Measurements from ENCODE around the gene ABCB8. TPM values are rescaled to one million over a fixed set of nuclear protein-coding genes. Genes with fewer than 3 reads are reported as not detected.

The ABCB8 gene
- total and polyA plus RNA-seq, 2 of the 8 experiments (the other 6 are each of a cell fraction or from before 2014, with no cell fraction given), result 17.7 to 27.0 TPM

GRCh38 chr7:151057506-151057988 is 29.3 kb downstream of the ABCB8 start, which contains the start of gene CDK5:
TSS of gene CDK5 (minus strand) at chr7:151057897. CDS start at chr7:151057848, 49 bp downstream.
- Histone ChIP-seq H4K20me1 (replicated peaks in 1 of 2; ENCODE audit: control insufficient read depth in 1 of 2, insufficient read depth in 2 of 2, low read length in 2 of 2) (peaks cover 0 to 7% of the 10 kb centered on the region in 2 experiments), H2BK120ac (replicated peaks; ENCODE audit: low read depth, low read length) (no peak within 1 kb of the TSS), H2BK12ac (ENCODE audit: low read depth, low read length) (no peak within 1 kb of the TSS), H2AK5ac (ENCODE audit: low read depth, low read length) (peak within 1 kb of the TSS; percentile 56; the same call in 1 of the 2 replicates), H2BK20ac (ENCODE audit: low read length) (no peak within 1 kb of the TSS; the same call in 1 of the 2 replicates), H3K14ac (ENCODE audit: insufficient read length) (no peak within 1 kb of the TSS), H3K36me3 (ENCODE audit: control insufficient read depth in 2 of 4, insufficient read depth in 4 of 4, low read length in 3 of 4) (no peaks in the 10 kb centered on the region), H3K79me2 (ENCODE audit: control insufficient read depth in 1 of 2, insufficient read depth in 2 of 2, low read length in 2 of 2) (no peaks in the 10 kb centered on the region), H3K4ac (replicated peaks; ENCODE audit: insufficient read length, low read depth, low read length) (peak within 1 kb of the TSS; percentile 89), H3K9ac (replicated peaks in 1 of 4; ENCODE audit: extremely low read depth in 1 of 4, low read depth in 3 of 4, low read length in 3 of 4) (peak within 1 kb of the TSS in 2 of 4 experiments; percentile 26 to 29; a peak in 2 of 7 replicates), H3K27me3 (replicated peaks in 1 of 4; ENCODE audit: control insufficient read depth in 3 of 4, extremely low read depth in 1 of 4, insufficient read depth in 3 of 4, low read length in 3 of 4) (peaks cover 0 to 11% (median 4%) of the 10 kb centered on the region in 4 experiments; a peak in 5 of 7 replicates), H3K4me3 (ENCODE audit: extremely low read depth in 1 of 4, insufficient read depth in 2 of 4, low read depth in 3 of 4, low read length in 4 of 4) (peak within 1 kb of the TSS; percentile 72 to 91 (median 86)), H3K56ac (replicated peaks; ENCODE audit: insufficient read length, low read depth, low read length) (no peak within 1 kb of the TSS), H2AFZ (ENCODE audit: low read length) (peak within 1 kb of the TSS; percentile 76; the same call in 1 of the 2 replicates), H3K23me2 (ENCODE audit: low read depth, low read length) (peaks cover 26% of the 10 kb centered on the region), H3K27ac (ENCODE audit: low read depth, low read length) (peak within 1 kb of the TSS; percentile 61; the same call in 1 of the 2 replicates), H4K8ac (ENCODE audit: extremely low read depth, insufficient read depth, low read length) (peak within 1 kb of the TSS; percentile 29), H3K4me2 (ENCODE audit: insufficient read depth in 1 of 2, low read depth in 2 of 2, low read length in 2 of 2) (peak within 1 kb of the TSS; percentile 86 to 98), H2BK15ac (ENCODE audit: low read length) (peak within 1 kb of the TSS; percentile 19; the same call in 1 of the 2 replicates), H3K4me1 (replicated peaks in 1 of 4; ENCODE audit: control insufficient read depth in 3 of 4, insufficient read depth in 4 of 4, low read length in 3 of 4) (peaks cover 9 to 40% (median 29%) of the 10 kb centered on the region in 4 experiments), H3K23ac (ENCODE audit: insufficient read length) (no peak within 1 kb of the TSS), H3K9me3 (ENCODE audit: insufficient read depth in 2 of 2, low read depth in 1 of 2, low read length in 1 of 2) (no peaks in the 10 kb centered on the region), H3K18ac (ENCODE audit: extremely low read depth, low read length) (peak within 1 kb of the TSS; percentile 68), H4K5ac (ENCODE audit: insufficient read length, low read depth, low read length) (peak within 1 kb of the TSS; percentile 55), H2BK5ac (ENCODE audit: low read depth, low read length) (peak within 1 kb of the TSS; percentile 71; the same call in 1 of the 2 replicates), H4K91ac (replicated peaks; ENCODE audit: insufficient read length, low read length) (peak within 1 kb of the TSS; percentile 36), H3K79me1 (ENCODE audit: low read depth, low read length) (0 out of 2 replicates have a peak, but pooled peaks cover 3% of the 10 kb centered on the region)
- FAIRE-seq (no peak), DNase-seq (ENCODE audit: low read depth in 1 of 2, low spot score in 2 of 2) (no peak)
- WGBS, 2 experiments (ENCODE audit: extremely low coverage in 1 of 2, insufficient coverage in 1 of 2, insufficient read length in 1 of 2, insufficient replicate concordance in 2 of 2, low coverage in 1 of 2, low lambda C conversion rate in 2 of 2, missing lambda C conversion rate in 1 of 2), result 1% methylated on average over 29 of the region's 30 CpGs; no CpG with 5 or more reads in 1 of the 2 experiments
- POLR2A ChIA-PET (ENCODE audit: partially characterized antibody), result interaction anchor here (1.0 to 2.5 kb wide), 3 partner anchors 22 to 30 kb away, joined by 3 to 7 read pairs (median 6); partner anchors contain the start of gene ABCB8
- peak; percentile 44 for TF ChIP-seq ASH2L (IDR thresholded peaks at IDR 0.05; ENCODE audit: low read length)
- 0 out of 2 replicates have a peak, but pooled peaks have one; percentile 3 for TF ChIP-seq TBP (IDR thresholded peaks at IDR 0.05; ENCODE audit: low read depth, low read length)
- TF ChIP-seq SUZ12 (IDR thresholded peaks at IDR 0.05; ENCODE audit: low read length), result no peak
- peak; percentile 66 for TF ChIP-seq KDM4A (IDR thresholded peaks at IDR 0.05; ENCODE audit: low read depth, low read length, severe bottlenecking)
- CTCF ChIA-PET (ENCODE audit: partially characterized antibody), result interaction anchor here (0.7 to 9.7 kb wide), 14 partner anchors 9 to 81 kb away, joined by 3 to 88 read pairs (median 6); partner anchors contain the start of genes ABCB8 and FASTK
